Left lung (tissue), 10 donors: ENCODE results near the gene TRRAP. TPM values are rescaled to one million over a fixed set of nuclear protein-coding genes. Genes with fewer than 3 reads are reported as not detected.
A peak's percentile ranks its signal among the peaks of the same experiment; 100 is the strongest.

Experiments
- ATAC-seq: fragments of 200-7000 bp; cut with Tn5 transposase; one replicate; pipeline ENCODE4 v1.9.1; 2020; ENCODE audit warnings: moderate library complexity
- DNase-seq, 4 donors: peaks; one replicate each; pipeline ENCODE4 v3.0.0-alpha.2; 2013 to 2020
- H3K27ac ChIP-seq, 2 donors: fragments of 200-600 bp; sonication (generic) in 1 of 2; one replicate each; pipeline versions ENCODE4 v1.5.0 to v1.8.0; 2020 to 2021
- H3K27me3 ChIP-seq, 2 donors: fragments of 200-600 bp; sonication (generic) in 1 of 2; one replicate each; pipeline versions ENCODE4 v1.5.0 to v1.8.0; 2020 to 2021
- H3K36me3 ChIP-seq, 2 donors: fragments of 200-600 bp; sonication (generic) in 1 of 2; one replicate each; pipeline versions ENCODE4 v1.5.0 to v1.8.0; 2020 to 2021
- H3K4me1 ChIP-seq, 2 donors: fragments of 200-600 bp; one replicate each; pipeline ENCODE4 v1.8.0; 2021
- H3K4me3 ChIP-seq, 2 donors: fragments of 200-600 bp; sonication (generic) in 1 of 2; one replicate each; pipeline versions ENCODE4 v1.5.0 to v1.8.0; 2020 to 2021; ENCODE audit warnings: mild to moderate bottlenecking in 1 of 2
- H3K9me3 ChIP-seq, 2 donors: fragments of 200-600 bp; sonication (generic) in 1 of 2; one replicate each; pipeline versions ENCODE4 v1.5.0 to v1.8.0; 2020 to 2021
- intact Hi-C, 2 donors: fragments of 100-400 bp; cut with DNase I; formaldehyde crosslinking; loops; one replicate each; pipeline versions ENCODE4 v1.11.2 to v1.14.2; 2022
- polyA plus RNA-seq, 6 donors: library from polyadenylated mRNA; unstranded; fragments of 120-200 nt; gene quantifications; one replicate each; pipeline ENCODE4 v1.2.1, GENCODE V29; 2013; ENCODE audit not compliant: insufficient read length in 6 of 6
- total RNA-seq, 2 donors: library from RNA; stranded (reverse); fragmentation: NEBNext Ultra II Directional; extraction: Animal tissue kit (Norgen Biotek cat#: 25700); gene quantifications; one replicate each; pipeline ENCODE4 v1.2.1, GENCODE V29; 2021
- TF ChIP-seq, protein P1 (sequence below), 2 donors: fragments of 200-600 bp; sonication (generic) in 1 of 2; IDR thresholded peaks; one replicate each; pipeline versions ENCODE4 v1.5.0 to v1.8.0; 2021; ENCODE audit warnings: antibody characterized with exemption in 2 of 2
- donor health status: DM: no; HTN: yes; CAD: no.
- donor health status: DM: no; HTN: no; CAD: no.

Gene TRRAP
- total and polyA plus RNA-seq, 8 donors, result 32.5 to 40.5 (median 38.2) TPM

- ATAC-seq (no peak), DNase-seq (no peak)
- TF ChIP-seq, protein P1, sequence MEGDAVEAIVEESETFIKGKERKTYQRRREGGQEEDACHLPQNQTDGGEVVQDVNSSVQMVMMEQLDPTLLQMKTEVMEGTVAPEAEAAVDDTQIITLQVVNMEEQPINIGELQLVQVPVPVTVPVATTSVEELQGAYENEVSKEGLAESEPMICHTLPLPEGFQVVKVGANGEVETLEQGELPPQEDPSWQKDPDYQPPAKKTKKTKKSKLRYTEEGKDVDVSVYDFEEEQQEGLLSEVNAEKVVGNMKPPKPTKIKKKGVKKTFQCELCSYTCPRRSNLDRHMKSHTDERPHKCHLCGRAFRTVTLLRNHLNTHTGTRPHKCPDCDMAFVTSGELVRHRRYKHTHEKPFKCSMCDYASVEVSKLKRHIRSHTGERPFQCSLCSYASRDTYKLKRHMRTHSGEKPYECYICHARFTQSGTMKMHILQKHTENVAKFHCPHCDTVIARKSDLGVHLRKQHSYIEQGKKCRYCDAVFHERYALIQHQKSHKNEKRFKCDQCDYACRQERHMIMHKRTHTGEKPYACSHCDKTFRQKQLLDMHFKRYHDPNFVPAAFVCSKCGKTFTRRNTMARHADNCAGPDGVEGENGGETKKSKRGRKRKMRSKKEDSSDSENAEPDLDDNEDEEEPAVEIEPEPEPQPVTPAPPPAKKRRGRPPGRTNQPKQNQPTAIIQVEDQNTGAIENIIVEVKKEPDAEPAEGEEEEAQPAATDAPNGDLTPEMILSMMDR (IDR thresholded peaks at IDR 0.05), result no peak
- peaks cover 0 to 93% of the 10 kb centered on the region in 2 donors for H3K36me3 ChIP-seq
- H3K4me1 ChIP-seq, result no peaks in the 10 kb centered on the region
- H3K27me3 ChIP-seq, result no peaks in the 10 kb centered on the region
- no peak overlapping the region for H3K4me3 ChIP-seq
- H3K27ac ChIP-seq, result no peak overlapping the region
- no peaks in the 10 kb centered on the region for H3K9me3 ChIP-seq
- intact Hi-C loops, result no loop called here
Observed at GRCh38 chr7:98995523-98996149, 117.3 kb downstream of the TRRAP start.

DNA sequence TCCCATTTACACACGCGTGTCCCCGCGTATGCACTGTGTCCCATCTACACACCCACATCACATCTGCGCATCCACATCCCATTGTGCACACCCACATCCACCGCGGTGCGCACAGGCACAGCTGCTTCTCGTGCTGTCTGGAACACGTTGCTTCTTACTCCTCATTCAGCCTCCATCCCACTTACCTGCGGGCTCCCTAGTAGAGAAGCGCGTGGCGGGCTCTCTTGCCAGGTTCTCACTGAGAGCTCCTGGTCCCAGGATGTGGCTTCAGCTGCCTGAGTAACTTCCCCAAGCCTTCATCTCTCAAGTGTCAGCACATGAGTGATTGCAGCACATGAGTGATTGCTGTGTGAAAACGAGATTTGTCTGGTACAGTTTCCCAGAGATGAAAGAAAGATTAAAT lies 117.8 kb downstream of the TRRAP start:
- Histone ChIP-seq H3K27me3 (no peaks in the 10 kb centered on the region), H3K4me1 (no peaks in the 10 kb centered on the region), H3K36me3 (peaks cover 0 to 93% of the 10 kb centered on the region in 2 donors), H3K9me3 (no peaks in the 10 kb centered on the region), H3K27ac (no peak overlapping the region), H3K4me3 (no peak overlapping the region)
- intact Hi-C loops, result no loop called here
- ATAC-seq (no peak), DNase-seq (no peak)
- TF ChIP-seq, protein P1 (IDR thresholded peaks at IDR 0.05), result no peak

DNA sequence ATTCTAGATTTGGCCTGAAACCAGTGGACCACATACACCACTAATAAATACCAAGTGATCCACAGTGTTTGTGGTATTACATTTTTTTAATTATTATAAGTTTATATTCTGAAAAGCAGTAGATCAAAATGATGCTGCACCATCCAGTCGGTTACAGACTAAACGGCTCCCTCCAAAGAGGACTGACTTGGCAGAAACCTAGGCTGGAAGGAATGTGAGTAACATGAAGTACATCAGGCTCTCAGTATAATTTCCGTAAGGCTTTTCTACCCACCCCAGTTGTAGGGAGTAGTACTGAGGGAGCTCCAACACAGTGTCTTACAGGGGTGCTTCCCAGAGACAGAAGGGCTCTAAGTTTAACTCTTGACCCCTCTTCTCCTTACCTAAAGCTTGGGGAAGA lies 119.5 kb downstream of the TRRAP start:
- Histone ChIP-seq H3K4me1 (no peaks in the 10 kb centered on the region), H3K36me3 (peaks cover 0 to 93% of the 10 kb centered on the region in 2 donors), H3K4me3 (no peak overlapping the region), H3K27me3 (no peaks in the 10 kb centered on the region), H3K27ac (no peak overlapping the region), H3K9me3 (no peaks in the 10 kb centered on the region)
- TF ChIP-seq, protein P1 (IDR thresholded peaks at IDR 0.05), result no peak
- no peak for ATAC-seq
- intact Hi-C loops, result no loop called here
- DNase-seq, result no peak

DNA sequence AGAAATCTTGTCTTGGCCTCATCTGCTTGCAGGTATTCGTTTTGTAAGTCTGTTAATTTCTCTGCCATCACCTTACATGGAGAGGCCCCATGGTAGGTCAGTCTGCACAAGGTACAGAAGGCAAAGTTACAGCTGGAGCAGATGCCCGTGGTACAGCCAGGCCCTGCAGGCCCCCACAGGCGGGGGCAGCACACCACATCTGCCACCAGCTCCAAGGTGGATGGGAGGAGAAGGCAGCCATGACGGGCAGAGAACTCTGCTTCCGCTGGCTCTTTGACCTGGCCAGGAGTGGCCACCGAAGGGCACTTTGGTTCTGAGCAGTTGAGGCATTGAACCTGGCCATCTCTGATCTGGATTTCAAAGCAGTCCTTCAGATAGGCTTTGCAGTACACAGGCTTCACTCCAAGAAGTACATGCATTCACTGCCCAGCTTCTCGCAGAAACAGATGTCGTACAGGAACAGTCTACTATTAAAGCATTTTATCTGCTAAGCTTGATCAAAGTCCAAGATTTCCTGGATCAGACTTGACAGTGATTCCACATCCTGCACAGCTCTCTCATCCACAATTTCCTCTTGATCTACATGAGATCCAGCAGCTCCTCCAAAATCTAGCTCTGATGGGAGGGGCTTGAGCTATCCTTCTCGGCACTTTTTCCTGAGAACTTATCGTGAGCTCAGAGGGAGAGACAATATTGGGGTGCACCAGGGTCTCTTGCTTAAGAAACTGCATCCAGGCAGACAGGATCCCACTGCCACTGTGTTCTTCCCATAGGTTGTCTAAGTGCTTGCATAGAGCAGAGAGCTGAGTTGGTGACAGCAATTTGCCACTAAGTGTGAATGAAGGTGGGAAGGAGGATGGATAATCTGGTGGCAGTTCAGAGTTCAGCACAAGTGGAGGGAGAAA lies 120.7 kb downstream of the TRRAP start:
- H3K9me3 ChIP-seq, result no peaks in the 10 kb centered on the region
- H3K27ac ChIP-seq, result no peak overlapping the region
- no peaks in the 10 kb centered on the region for H3K27me3 ChIP-seq
- TF ChIP-seq, protein P1 (IDR thresholded peaks at IDR 0.05), result no peak
- no peak overlapping the region for H3K4me3 ChIP-seq
- H3K36me3 ChIP-seq, result peaks cover 0 to 93% of the 10 kb centered on the region in 2 donors
- intact Hi-C loops, result no loop called here
- DNase-seq, result peak in 1 of 4 donors; percentile 18
- ATAC-seq, result no peak
- no peaks in the 10 kb centered on the region for H3K4me1 ChIP-seq

DNA sequence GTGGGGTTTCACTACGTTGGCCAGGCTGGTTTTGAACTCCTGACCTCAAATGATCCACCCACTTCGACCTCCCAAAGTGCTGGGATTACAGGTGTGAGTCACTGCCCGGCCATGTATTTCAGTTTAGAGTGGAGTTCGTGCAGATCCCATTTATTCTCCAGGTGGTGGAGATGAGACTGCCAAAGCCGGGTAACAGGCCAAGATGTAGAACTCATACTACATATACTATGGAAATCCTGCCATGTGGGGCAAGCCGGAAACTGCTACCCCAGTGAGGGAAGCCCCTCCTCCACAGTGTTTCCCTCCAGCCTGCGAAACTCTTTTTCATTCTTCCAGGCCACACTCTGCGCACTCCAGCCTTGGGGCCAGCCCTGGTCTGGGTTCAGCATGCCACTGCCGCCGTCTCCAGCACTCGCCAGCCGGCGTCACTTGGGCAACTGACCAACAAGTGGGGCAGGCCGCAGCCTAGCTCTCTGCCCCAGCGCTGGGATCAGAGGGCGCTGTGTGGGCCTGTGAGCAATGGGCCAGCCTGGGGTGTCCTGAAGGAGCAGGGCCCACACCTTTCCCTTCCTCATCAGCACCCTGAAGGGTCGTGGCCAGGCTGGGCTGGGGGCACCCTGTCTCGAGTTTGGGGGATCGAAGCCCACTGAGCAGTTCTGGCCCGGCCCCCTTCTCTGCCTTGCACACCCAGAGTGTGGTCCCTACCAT lies 122.0 kb downstream of the TRRAP start:
- Histone ChIP-seq H3K36me3 (peaks cover 0 to 93% of the 10 kb centered on the region in 2 donors), H3K27me3 (no peaks in the 10 kb centered on the region), H3K4me1 (no peaks in the 10 kb centered on the region), H3K4me3 (no peak overlapping the region), H3K27ac (no peak overlapping the region), H3K9me3 (no peaks in the 10 kb centered on the region)
- DNase-seq (no peak), ATAC-seq (no peak)
- intact Hi-C loops, result no loop called here
- TF ChIP-seq, protein P1 (IDR thresholded peaks at IDR 0.05), result no peak
